GM21447 (cell line): Measurements from ENCODE around the gene EFNA2.

ENCODE experiments used
- ATAC-seq: cut with Tn5 transposase; IDR thresholded peaks from one replicate; pipeline ENCODE4 v1.9.1; 2021; ENCODE audit not compliant: unreplicated experiment

The EFNA2 gene

DNA sequence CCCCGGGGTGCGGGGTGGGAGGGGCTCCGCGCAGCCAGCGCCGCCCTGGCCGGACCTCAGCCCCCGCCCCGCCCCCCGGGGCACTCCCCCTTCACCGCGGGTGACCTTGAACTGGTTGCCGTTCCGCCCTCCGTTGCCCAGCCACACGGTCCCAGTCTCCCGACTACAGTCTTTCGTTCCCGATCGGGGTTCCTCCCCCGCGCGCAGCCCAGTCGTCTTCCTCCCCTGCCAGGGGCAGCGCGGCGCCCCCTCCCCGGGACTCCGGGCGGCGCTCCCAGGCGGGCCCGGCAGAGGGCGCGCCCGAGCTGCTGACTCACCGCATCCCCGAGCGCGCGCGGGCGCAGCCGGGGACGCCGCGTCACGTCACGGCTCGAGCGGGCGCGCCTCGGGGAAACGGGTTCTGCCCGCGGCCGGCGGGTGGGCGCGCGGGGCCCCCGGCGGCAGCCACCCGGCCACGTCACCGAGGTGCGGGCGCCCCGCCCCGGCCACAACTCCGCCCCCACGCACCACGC lies 36.8 kb upstream of the EFNA2 start:
- peak; percentile 15 for ATAC-seq

DNA sequence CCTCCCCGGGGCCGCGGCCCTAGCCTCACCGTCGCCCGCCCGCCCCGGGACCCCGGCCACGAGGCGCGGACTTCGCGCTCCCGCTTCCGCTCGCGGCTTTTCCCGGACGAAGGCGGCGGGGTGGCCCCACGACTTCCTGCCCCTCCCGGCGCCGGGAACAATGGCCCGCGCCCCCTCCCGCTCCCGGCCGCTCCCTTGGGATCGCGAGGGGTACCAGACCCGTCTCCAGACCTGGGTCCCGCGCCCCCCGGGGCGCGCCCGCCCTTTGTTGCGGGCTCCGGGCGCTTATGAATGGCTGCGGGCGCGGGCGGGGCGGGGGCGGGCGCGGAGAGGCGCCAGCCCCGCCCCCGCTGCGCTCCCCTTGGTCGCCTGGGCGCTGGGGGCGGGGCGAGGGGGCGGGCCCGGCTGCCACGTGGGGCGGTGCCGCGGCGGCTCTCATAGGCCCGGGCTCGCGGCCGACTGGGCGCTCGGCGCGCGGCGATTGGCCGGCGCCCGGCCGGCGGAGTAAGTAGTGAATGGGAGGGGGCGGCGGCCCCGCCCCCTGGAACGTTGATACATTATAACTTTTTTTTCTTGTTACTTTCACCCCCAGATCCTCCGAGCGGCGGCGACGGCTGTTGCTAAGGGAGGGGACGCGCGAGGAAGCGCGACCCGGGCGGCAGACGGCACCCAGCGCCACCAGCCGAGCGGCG lies 36.2 kb upstream of the EFNA2 start:
- peak; percentile 38 for ATAC-seq

DNA sequence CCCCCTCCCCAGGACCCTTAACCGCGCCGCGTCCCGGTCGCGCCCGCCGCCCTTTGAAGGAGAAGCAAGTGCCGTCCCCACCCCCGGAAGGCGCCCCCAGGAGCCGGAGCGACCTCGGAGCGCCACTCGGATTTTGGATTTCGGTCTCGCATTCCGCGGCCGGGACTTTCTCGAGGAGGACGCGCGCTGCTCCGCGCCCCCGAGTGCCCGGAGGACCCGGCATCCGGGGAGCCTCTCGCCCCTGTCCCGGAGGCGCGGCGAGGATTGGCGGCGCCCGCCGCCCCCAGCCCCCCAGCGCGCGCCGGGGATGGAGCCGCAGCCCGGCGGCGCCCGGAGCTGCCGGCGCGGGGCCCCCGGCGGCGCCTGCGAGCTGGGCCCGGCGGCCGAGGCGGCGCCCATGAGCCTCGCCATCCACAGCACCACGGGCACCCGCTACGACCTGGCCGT lies 35.7 kb upstream of the EFNA2 start:
- no peak for ATAC-seq

DNA sequence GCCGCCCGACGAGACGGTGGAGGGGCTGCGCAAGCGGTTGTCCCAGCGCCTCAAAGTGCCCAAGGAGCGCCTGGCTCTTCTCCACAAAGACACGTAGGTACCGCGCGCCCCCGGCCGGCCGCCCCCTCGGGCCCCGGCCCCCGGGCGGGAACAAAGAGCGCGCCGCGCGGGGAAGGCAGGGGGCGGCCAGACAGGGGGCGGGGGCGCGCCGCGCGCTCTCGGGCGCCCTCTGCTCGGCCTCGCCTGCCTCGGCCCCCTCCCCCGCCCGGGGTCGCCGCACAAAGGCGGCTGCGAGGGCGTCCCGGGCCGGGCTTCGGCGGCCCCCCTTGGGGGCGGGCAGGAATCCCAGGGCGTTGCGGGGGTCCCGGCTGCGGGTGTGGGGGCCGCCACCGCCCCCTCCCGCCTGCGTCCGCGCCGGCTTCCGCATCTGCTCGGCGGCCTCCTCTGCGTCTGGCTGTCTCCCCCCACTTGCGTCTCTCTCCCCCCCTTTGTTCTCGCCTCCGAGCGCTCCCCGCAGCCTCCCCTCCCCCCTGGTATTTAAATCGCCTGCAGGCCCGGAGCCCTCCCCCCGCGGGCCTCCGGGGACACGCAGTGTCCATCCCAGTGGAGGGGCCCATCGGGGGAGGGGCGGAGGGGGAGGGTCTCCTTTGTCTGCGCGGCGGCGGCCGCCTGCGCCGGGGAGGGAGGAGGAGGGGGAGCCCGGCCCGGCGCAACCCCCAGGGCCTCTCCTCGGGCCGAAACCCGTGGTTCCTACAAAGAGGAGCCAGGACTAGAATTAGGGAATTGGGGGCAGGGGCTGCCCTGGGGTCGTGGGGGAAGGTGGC lies 35.0 kb upstream of the EFNA2 start:
- no peak for ATAC-seq

DNA sequence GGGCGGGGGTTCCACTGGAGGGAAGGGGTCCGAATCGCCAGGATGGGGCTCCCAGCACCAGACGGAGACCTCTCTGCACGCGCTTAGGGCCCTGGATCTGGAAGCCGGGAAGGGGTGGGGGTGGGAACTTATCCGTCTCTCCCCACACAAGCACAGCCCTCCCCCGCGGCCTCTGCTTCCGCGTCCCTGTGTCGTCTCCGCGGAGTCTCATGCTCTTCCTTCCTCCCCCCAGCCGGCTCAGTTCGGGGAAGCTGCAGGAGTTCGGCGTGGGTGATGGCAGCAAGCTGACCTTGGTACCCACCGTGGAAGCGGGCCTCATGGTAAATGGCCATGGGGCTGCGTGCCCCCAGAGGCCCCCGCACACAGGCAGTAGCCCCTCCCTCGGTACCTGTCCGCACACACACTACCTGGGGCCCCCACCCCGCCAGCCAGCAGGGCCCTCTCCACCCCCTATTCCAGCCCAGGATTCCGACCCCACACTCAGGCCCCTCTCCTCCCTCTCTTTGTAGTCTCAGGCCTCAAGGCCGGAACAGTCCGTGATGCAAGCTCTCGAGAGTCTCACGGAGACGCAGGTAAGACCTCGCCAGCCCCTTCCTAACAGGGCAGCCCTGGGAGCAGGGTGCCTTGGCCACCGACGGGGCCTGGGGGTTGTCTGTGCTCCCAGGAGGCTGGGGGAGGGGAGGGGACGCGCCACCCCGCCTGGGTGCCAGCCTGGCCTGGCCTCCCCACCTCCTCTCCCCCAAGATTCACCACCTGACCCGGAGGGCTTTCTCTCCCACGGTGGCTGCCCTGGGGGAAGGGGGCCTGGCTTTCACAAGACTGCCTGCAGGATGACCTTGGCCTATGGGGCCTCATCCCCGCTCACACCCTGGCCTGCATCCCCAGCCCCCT lies 34.1 kb upstream of the EFNA2 start:
- ATAC-seq, result no peak

DNA sequence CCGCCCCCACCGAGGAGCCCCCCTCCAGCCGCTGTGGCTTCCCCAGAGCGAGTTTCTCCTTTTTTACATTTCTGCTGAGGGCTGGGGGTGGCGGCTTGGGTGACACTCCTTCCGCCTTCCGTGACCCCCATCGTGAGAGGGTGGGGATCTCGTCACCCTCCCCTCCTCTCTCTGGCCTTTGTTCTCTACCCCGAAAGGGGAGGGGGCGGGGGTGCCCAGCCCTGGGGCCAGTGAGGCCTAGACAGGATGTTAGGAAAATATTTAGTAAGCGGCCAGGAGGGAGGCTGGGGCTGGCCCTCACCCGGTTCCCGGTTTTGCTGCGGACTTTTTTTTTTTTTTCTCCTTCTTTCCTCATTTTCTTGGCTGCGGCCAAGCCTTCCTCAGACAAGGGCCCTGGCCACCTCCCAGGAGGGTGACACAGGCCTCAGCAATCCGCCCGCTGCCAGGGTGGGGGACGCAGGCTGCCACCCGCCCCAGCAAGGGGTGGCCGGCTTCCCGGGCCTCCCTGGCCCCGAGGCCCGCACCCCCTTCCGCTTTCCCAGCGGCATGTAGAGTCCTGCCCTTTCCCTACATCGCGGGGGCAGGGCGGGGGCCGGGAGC lies 33.4 kb upstream of the EFNA2 start:
- ATAC-seq, result no peak

DNA sequence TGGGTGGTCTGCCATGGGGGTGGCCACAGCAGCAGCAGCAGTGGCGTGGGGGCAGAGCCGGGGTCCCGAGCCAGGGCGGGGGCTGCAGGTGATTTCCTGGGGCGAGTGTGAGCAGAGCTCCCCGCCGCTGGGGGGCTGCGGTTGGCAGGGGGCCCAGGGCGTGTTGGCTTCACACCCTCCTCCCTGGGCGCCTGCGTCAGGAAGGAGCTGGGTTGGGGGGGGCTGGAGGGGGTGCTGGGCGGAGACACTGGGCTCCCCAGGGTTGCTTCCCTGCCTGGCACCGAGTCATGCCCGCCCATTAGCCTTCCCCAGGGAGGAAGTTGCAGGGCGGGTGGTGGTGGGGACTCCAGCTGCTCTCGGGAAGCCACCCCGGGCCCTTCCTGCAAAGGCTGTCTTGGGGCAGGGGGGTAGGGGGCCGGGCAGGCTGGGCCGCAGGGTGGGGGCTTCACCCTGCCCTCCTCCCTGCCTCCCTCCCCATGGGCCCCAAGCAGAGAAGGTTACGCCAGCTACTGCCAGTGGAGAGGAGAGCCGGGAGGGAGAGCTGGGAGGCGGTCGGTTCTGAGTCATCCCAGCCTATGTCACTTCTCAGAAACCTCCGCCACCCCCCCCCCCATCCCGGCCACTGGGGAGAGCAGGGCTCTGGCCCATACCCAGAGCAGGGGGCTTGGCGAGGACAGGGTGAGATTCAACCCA lies 32.7 kb upstream of the EFNA2 start:
- ATAC-seq, result no peak

DNA sequence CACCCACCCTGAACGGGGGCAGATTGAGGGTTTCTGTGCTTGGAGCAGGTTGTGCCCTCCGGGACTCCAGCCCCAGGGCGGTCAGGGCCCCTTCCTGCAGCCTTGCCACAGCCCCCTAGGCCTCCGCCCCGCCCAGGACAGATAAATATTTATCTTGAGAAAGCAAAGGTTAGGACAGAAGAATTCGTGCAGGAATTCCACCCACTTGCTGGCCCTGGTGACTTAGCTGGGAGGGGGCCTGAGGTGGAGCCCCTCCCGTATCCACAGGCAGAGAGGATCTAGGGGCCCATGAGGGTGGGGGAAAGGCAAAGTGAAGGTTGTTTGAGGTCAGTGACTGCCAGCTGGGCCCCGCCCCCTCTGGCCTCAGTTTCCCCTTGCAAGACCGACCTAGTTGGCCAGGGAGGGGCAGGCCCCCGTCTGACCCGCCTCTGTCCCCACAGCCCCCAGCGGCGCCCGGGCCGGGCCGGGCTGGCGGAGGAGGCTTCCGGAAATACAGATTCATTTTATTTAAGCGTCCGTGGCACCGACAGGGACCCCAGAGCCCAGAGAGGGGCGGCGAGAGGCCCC lies 32.1 kb upstream of the EFNA2 start:
- no peak for ATAC-seq

DNA sequence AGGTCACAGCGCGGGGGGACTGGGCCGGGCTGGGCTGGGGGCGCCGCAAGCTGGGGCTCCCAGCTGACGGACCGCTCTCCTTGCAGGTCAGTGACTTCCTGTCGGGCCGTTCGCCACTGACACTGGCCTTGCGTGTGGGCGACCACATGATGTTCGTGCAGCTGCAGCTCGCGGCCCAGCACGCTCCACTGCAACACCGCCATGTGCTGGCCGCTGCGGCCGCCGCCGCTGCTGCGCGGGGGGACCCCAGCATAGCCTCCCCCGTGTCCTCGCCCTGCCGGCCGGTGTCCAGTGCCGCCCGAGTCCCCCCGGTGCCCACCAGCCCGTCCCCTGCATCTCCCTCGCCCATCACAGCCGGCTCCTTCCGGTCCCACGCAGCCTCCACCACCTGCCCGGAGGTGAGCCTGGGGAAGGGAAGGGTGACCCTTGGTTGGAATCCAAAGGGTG lies 31.6 kb upstream of the EFNA2 start:
- ATAC-seq, result no peak

DNA sequence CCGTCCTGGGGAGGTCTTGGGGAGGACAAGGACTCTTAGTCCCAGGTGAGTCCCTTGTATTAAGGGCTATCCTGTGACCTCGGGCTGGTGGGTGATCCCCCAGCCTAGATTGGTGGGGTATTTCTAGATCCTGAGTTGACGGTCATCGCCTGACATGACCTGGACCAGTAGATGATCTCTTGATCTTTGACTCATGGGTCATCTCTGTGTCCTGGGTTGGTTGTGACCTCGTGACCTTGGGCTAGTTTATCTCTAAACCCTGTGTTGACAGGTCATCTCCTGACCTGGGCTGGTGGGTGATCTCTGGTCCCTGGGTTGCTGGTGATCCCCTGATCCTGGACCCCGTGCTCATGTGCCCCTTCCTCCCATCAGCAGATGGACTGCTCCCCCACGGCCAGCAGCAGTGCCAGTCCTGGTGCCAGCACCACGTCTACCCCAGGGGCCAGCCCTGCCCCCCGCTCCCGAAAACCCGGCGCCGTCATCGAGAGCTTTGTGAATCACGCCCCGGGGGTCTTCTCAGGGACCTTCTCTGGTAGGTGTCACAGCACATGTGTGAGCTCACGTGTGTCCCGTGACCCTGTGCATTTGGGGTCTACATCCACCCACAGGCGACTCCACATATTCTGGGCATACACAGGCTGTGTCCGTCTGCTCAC lies 31.0 kb upstream of the EFNA2 start:
- ATAC-seq, result no peak

DNA sequence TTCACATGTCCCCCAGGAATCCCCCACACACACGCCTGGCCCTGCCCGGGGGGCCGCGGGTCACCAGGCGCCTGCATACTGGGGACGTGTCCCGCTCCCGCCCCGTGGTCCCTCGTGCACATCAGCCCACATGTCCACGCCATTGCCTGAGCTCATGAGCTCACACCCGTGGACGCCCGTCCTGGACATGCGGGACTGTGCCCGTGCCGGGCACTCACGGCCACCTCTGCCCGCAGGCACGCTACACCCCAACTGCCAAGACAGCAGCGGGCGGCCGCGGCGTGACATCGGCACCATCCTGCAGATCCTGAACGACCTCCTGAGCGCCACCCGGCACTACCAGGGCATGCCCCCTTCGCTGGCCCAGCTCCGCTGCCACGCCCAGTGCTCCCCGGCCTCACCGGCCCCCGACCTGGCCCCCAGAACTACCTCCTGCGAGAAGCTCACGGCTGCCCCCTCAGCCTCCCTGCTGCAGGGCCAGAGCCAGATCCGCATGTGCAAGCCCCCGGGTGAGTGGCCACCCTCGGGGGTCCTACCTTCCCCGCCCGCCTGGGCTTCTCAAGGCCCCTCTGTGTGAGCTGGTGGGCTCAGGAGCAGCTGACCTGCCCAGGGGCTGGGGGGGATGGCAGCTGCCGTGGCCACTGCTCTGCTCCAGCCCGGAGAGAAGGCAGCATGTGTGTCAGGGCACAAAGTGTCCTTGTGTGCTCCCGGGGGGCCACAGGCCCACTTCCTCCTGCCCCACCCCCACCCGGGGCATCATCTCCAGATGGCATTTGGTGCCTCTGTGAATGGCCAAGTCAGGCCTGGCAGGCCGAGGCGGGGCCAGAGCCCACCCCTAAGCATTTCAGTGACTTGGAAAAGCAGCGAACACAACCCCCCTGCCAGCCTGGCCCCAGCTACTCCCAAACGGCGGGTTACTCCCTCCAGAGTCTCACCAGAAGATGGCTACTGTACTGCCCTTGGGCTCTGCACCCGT lies 30.2 kb upstream of the EFNA2 start:
- ATAC-seq, result no peak

DNA sequence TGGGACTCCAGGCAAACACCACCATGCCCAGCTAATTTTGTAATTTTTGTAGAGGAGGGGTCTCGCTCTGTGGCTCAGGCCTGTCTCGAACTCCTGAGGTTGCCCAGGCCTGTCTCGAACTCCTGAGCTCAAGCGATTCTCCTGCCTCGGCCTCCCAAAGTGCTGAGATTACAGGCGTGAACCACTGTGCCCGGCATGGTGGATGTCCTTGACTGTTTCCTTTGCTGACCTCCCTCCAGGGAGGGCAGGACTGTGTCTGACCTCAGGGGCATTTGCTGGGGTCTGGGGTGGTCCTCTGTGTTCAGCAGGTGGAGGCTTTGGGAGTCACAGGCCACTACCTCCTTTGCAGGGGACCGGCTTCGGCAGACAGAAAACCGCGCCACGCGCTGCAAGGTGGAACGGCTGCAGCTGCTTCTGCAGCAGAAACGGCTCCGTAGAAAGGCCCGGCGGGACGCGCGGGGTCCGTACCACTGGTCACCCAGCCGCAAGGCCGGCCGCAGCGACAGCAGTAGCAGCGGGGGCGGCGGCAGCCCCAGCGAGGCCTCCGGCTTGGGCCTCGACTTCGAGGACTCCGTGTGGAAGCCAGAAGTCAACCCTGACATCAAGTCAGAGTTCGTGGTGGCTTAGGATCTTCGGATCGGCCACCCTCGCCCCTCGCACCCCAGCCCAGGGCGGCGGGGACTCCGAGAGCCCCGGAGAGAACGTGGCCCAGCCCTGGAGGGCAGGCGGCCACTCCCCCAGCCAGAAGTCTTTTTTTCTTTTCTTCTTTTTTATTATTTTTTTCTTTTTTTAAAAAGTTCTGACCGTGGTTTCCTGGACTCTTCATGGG lies 28.8 kb upstream of the EFNA2 start:
- ATAC-seq, result no peak

DNA sequence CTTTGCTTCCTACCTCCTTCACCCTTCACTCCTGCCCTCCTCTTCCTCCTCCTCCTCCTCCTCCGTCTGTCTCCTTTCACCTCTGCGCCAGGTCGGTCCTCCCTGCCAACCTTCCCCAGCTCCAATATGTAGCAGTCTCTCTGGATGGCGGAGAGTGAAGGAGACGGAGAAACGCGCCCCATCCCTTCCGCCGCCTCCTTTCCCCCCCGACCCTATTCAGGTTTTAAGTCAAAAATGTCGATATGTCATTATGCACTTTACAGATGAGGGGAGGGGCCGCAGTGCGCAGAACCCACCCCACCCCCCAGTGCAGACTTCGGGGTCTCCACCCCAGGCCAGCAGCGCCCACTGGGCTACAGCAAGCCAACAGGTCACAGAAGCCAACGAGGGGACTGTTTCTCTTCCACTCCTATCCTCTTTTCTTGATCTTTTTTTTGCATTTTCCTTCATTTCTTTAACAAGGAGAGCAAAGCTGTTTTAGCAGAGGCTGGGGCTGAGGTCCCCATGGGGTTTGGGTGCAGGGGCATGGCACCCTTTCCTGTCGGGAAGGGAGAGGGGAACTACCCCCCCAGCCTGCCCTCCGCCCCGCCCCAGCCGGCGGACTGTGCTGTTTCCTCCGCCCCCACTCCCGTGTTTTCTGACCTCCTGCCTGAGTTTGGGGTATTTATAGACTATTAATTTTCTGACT lies 28.1 kb upstream of the EFNA2 start:
- no peak for ATAC-seq

DNA sequence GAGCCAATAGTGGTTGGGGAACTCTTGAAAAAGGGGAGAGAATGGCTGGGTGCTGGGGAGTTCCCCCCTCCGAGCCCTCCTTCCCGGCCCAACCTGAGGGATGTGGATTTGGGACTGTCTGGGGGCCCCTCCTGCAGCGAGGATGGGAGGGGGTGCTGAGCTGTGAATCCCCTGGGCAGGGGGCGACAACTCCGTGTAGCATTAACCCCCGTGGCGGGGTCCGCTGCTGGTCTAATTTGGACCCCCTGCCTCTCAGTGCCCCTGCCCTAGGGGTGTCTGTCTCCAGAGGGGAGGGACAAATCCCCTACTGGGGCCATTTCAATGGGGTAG lies 27.5 kb upstream of the EFNA2 start:
- no peak for ATAC-seq

DNA sequence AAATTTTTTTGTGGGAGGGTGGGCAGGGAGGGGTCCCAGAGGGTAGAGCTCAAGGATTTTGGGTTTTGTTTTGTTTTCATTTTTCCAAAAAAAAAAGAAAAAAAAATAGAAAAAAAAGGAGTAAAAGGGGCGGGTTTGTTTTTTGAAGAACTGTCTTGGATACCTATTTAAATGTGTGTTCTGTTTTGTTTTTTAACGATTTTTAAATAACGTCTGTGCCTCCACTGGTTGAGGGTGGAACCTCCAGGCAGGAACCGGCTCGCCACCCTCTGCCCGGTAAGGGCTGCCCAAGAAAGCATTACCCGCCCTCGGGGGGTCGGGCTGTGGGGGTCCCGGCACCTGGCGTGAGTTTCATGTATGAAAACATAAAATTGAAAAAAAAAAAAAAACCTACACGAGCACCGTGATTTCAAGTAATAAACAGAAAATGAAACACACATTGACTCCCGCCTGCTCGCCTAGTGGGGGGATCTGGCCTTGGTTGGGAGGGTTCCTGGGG lies 26.9 kb upstream of the EFNA2 start:
- no peak for ATAC-seq

DNA sequence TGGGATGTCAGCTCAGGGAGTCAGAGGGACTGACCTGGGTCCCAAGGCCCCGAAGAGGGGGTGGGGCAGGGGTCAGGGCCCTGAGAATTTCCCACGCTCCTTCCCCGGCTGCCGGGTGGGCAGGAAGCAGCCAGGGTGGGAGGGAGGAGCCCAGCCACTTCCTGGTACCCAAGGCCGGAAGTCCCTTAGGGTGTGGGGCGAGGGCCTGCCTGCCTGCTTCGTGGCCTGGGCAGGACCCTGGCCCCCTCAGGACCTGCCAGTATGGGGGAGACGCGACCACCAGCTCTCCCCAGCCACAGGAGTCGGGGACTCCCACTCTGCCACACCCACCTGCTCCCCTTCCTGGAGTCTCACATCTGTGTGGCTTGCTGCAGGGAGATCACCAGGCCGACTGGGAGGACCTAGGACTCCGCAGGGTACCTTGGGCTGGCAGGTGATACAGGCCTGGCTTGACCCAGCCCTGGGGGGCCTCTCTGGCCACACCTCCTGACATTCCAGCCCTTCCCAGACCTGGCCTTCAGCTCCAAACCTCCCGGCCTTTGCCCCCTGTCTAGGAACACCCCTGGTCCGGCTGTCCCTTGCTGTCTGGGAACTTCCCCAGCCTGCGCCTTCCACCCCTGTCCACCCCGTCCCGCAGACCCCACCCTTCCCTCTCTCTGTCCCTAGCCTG lies 26.3 kb upstream of the EFNA2 start:
- peak; percentile 25 for ATAC-seq
